HepG2 (cell line): ENCODE results near the gene GGA3. TPM values are rescaled to one million over a fixed set of nuclear protein-coding genes. Genes with fewer than 3 reads are reported as not detected.

Experiments used
- ATF7-NPFF ChIP-seq: sonication (generic); formaldehyde crosslinking; IDR thresholded peaks from 2 replicates; pipeline ENCODE4 v1.8.1; 2023; ENCODE audit warnings: mild to moderate bottlenecking, low read depth, missing genetic modification reagents, moderate library complexity
- BHLHE40 ChIP-seq: IDR thresholded peaks from 2 replicates; pipeline ENCODE4 v1.6.1; 2011; ENCODE audit warnings: low read length, improper control_type of control experiment
- DRAP1 ChIP-seq: IDR thresholded peaks from 2 replicates; pipeline ENCODE4 v1.6.1; 2016; ENCODE audit warnings: missing genetic modification reagents, missing compliant biosample characterization
- HIC2 ChIP-seq: sonication (generic); formaldehyde crosslinking; IDR thresholded peaks from 2 replicates; pipeline ENCODE4 v1.9.0; 2022; ENCODE audit warnings: low read depth, missing genetic modification reagents
- ISX ChIP-seq: sonication (generic); formaldehyde crosslinking; conservative IDR thresholded peaks from 2 replicates; pipeline ENCODE4 v1.5.0; 2020; ENCODE audit warnings: missing genetic modification reagents
- LRRFIP1 ChIP-seq: sonication (generic); formaldehyde crosslinking; conservative IDR thresholded peaks from 2 replicates; pipeline ENCODE4 v1.4.0; 2020; ENCODE audit warnings: missing genetic modification reagents
- MTF1 ChIP-seq: sonication (generic); formaldehyde crosslinking; IDR thresholded peaks from 2 replicates; pipeline ENCODE4 v1.5.0; 2020; ENCODE audit warnings: missing genetic modification reagents
- NR2F6 ChIP-seq, 2 experiments: IDR thresholded peaks; 2 replicates each; pipeline ENCODE4 v1.6.1; 2016; ENCODE audit warnings: antibody characterized with exemption in 1 of 2, mild to moderate bottlenecking in 1 of 2
- ONECUT2 ChIP-seq: sonication (generic); formaldehyde crosslinking; IDR thresholded peaks from 2 replicates; pipeline ENCODE4 v1.4.0; 2020; ENCODE audit warnings: missing genetic modification reagents
- PRDM10 ChIP-seq: sonication (generic); formaldehyde crosslinking; IDR thresholded peaks from 2 replicates; pipeline ENCODE4 v1.4.0; 2020; ENCODE audit warnings: low read depth, missing genetic modification reagents
- RNF2 ChIP-seq: fragments of 450-650 bp; conservative IDR thresholded peaks from 2 replicates; pipeline ENCODE4 v1.6.1; 2016; ENCODE audit warnings: low read depth
- SMAD1 ChIP-seq: sonication (generic); formaldehyde crosslinking; IDR thresholded peaks from 2 replicates; pipeline ENCODE4 v1.4.0; 2020; ENCODE audit warnings: missing genetic modification reagents, low read depth, mild to moderate bottlenecking, borderline replicate concordance
- SRSF9 ChIP-seq: fragments of 200-400 bp; formaldehyde crosslinking; IDR thresholded peaks from 2 replicates; pipeline ENCODE4 v1.6.1; 2018; ENCODE audit warnings: borderline replicate concordance, mild to moderate bottlenecking, low read depth, low read length; ENCODE audit not compliant: insufficient read depth, poor library complexity, severe bottlenecking
- THAP11 ChIP-seq: IDR thresholded peaks from 2 replicates; pipeline ENCODE4 v1.6.1; 2016; ENCODE audit warnings: missing biosample characterization, missing genetic modification reagents
- ZNF124 ChIP-seq: sonication (generic); formaldehyde crosslinking; IDR thresholded peaks from 2 replicates; pipeline ENCODE4 v1.4.0; 2020; ENCODE audit warnings: missing genetic modification reagents
- ZNF446 ChIP-seq: sonication (generic); formaldehyde crosslinking; IDR thresholded peaks from 2 replicates; pipeline ENCODE4 v1.5.0; 2020; ENCODE audit warnings: mild to moderate bottlenecking, missing genetic modification reagents
- ZNF546 ChIP-seq: sonication (generic); formaldehyde crosslinking; conservative IDR thresholded peaks from 2 replicates; pipeline ENCODE4 v1.8.1; 2023; ENCODE audit warnings: mild to moderate bottlenecking, missing genetic modification reagents
- ZNF589 ChIP-seq: sonication (generic); formaldehyde crosslinking; conservative IDR thresholded peaks from 2 replicates; pipeline ENCODE4 v1.8.0; 2022; ENCODE audit warnings: mild to moderate bottlenecking, moderate library complexity, missing genetic modification reagents
- ZSCAN21 ChIP-seq: sonication (generic); formaldehyde crosslinking; IDR thresholded peaks from 2 replicates; pipeline ENCODE4 v1.8.0; 2022; ENCODE audit warnings: mild to moderate bottlenecking, missing genetic modification reagents, moderate library complexity, borderline replicate concordance
- polyA plus RNA-seq, 8 experiments: library from polyadenylated mRNA; depleted of rRNA in 3 of 8; stranded (reverse) in 7 of 8; unstranded in 1 of 8; fragments of >200 nt; fragmentation: Illumina TruSeq in 4 of 8; extraction: Trizol in 4 of 8; gene quantifications; 2 replicates each; pipeline versions ENCODE4 v1.2.1 to v1.2.3, GENCODE V29; 2011 to 2016; ENCODE audit warnings: low read depth in 4 of 8, missing spikeins in 1 of 8, mixed read lengths in 1 of 8; ENCODE audit not compliant: insufficient read depth in 1 of 8
- total RNA-seq, 5 experiments: library from RNA; depleted of rRNA; stranded (reverse); fragments of >200 nt; fragmentation: Illumina TruSeq; extraction: Trizol; gene quantifications; 2 replicates each; pipeline ENCODE4 v1.2.3, GENCODE V29; 2016; ENCODE audit warnings: low read depth in 1 of 5

Gene GGA3
- total and polyA plus RNA-seq, 2 of the 13 experiments (the other 11 are each of a cell fraction or from before 2014, with no cell fraction given), result 28.4 to 43.7 TPM

- TF ChIP-seq THAP11 (peak; percentile 92), DRAP1 (CRISPR knock-in tag) (peak; percentile 88), LRRFIP1 (peak; percentile 15; the same call in 1 of the 2 replicates), ATF7-NPFF (peak; percentile 27; the same call in 1 of the 2 replicates), ZNF124 (CRISPR knock-in tag) (no peak; the same call in 1 of the 2 replicates), ZNF589 (CRISPR knock-in tag) (no peak; the same call in 1 of the 2 replicates), ONECUT2 (CRISPR knock-in tag) (no peak), NR2F6 (IDR thresholded peaks at IDR 0.05) (no peak), NR2F6 (CRISPR knock-in tag; IDR thresholded peaks at IDR 0.05) (peak; percentile 25), RNF2 (peak; percentile 54; the same call in 1 of the 2 replicates), MTF1 (CRISPR knock-in tag) (no peak), PRDM10 (no peak), SMAD1 (CRISPR knock-in tag) (peak; percentile 88; the same call in 1 of the 2 replicates), ZSCAN21 (CRISPR knock-in tag) (peak; percentile 92), ZNF546 (CRISPR knock-in tag) (peak; percentile 53), ISX (CRISPR knock-in tag) (no peak; the same call in 1 of the 2 replicates), SRSF9 (no peak), ZNF446 (CRISPR knock-in tag) (peak; percentile 63; the same call in 1 of the 2 replicates), BHLHE40 (peak; percentile 30; the same call in 1 of the 2 replicates), HIC2 (CRISPR knock-in tag) (0 out of 2 replicates have a peak, but pooled peaks have one; percentile 16)
Observed at GRCh38 chr17:75261336-75262111, at the start of gene GGA3, which contains the start of gene MRPS7 (continued).
